GM18870 (cell line): ENCODE measurements around the gene CAPN1.
"Not testable (repeated sequence)": the region's sequence is repeated elsewhere in the genome, so short reads cannot be mapped to it uniquely, and the experiment has no call there.

Experiments used
- ATAC-seq: cut with Tn5 transposase; IDR thresholded peaks from one replicate; pipeline ENCODE4 v1.9.1; 2021; ENCODE audit warnings: moderate library complexity; ENCODE audit not compliant: unreplicated experiment

Gene CAPN1

DNA sequence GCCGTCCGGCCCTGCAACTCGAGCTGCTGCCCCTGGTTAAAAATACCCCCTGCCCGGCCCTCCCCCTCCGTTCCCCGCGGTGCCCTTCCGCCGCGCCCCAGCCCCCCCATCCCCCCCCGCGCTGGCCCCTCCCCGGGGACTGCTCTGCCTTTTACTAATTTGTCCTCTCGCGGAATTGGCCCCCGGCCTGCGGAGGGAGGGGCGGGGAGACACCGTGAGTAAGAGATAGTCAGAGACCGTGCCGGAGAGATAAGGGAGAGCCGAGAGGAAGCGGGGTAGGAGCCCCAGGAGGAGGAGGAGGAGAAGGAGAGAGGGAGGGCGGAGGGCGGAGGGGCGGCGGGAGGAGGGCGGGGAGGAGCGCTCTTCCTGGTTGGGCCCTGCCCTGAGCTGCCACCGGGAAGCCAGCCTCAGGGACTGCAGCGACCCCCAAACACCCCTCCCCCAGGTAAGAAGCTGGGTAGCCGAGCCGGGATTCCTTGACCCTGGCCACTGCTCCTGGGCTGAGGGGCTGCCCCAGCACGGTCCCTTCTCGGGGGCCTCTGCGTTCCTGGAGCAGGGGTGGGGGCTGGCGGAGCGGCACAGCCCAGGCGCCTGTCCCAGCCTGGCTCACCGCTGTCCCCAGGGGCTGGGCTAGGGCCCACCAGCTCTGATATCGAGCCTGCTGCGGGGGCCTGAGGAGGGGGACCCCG is at the start of gene CAPN1:
TSS of gene CAPN1 (plus strand) at position 360 of the 689 bp plus-strand sequence. CDS start 774 bp downstream, outside the sequence.
- no peak for ATAC-seq

DNA sequence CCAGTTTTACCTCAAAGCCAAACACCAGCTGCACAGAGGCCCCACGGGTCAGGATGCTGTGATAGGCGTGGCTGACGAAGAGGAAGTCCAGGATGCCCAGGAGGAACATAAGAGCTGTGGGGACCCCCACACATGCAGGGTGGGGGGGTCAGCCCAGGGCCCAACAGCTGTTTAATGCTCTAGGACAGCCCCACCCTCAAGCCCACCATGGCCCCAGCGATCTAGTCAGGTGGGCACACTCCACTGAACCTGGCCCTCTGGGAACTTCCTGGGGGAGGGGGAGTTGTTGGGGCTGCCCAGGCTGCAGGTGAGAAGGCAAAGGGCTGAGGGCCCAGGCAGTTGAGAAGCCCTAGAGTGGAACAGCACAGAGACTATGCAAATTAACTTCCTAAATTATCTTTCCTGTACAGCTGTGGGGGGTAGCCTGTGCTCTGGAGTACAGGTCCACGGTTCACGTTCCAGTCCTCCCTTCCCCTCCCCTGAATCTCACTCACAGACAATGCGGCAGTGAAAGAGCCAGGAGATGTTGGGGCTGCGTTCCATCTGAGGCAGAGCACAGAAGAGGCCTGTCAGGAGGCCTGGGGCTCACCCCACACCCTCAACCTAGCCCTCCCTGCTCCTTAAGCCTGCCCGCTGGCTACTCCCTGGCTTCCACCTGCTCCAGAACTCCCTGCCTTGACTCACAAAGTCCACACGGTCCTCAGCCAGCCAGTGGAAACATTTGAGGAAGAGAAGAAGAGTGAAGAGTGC is 49.3 kb upstream of the CAPN1 start:
- no peak for ATAC-seq

DNA sequence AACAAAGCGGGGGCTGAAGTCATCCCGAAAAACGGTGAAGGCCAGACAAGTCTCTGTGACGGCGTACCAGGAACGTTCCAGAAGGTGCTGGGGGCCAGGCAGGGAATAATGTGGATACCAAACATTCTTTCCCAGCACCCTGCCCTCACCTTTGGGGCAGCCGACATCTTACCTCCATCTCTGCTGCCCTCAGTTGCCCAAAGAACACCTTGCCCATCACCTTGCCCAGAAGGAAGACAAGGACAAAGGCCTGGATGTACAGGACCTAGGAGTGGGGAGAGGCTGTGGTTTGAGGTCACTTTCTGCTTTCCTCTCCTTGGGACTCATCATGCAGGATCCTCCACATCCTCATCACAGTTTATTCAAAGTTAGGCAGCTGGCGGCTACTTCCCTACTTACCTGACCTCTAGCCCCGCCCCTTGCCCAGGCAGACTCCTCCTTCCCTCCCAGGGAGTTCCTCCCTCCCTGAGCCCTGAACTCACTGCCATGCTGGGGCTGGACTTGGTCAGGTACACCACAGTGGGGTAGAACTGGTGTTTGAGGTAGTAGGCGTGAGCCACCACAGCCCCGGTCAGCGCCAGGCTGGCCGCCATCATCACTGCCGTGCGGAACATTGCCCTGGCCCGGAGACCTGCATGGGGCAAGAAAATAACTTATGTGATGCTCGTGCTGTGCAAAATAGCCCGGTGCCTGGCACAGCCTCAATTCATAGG is 48.6 kb upstream of the CAPN1 start:
- no peak for ATAC-seq

- no peak for ATAC-seq
Observed at GRCh38 chr11:65133724-65134123, 48.0 kb upstream of the CAPN1 start.

- ATAC-seq = peak; percentile 51
Observed at GRCh38 chr11:65134240-65134951, 47.3 kb upstream of the CAPN1 start, which contains the start of gene SYVN1. Gene SYVN1, minus strand, starts transcription at chr11:65134519. Its CDS starts 918 bp downstream, at chr11:65133601.

GRCh38 chr11:65134952-65135632 is 46.6 kb upstream of the CAPN1 start:
- ATAC-seq = peak; percentile 62

GRCh38 chr11:65135633-65136145 is 46.0 kb upstream of the CAPN1 start:
- ATAC-seq = no peak

- ATAC-seq = no peak
Observed at GRCh38 chr11:65136515-65137096, 45.1 kb upstream of the CAPN1 start.

GRCh38 chr11:65141896-65142494 is 39.7 kb upstream of the CAPN1 start:
- ATAC-seq = no peak

- ATAC-seq = no peak
Observed at GRCh38 chr11:65147352-65148075, 34.2 kb upstream of the CAPN1 start.

DNA sequence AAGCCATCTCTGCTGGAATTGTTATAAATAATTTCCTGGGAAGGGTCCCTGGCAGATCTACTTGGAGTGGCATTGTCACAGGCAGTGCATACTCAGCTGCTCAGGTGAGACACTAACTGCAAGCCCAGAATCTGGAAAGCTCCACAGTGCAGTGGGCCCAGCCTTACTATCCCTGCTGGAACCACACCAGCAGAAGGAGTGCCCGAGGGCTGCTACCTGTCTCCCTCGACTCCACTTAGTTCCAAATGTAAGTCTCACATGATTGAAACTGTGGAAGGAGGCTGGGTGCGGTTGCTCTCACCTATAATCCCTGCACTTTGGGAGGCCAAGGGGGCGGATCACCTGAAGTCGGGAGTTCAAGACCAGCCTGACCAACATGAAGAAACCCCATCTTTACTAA is 33.1 kb upstream of the CAPN1 start:
- no peak for ATAC-seq

- not testable (repeated sequence) for ATAC-seq
Observed at GRCh38 chr11:65150131-65150508, 31.6 kb upstream of the CAPN1 start.

GRCh38 chr11:65150509-65151299 is 31.0 kb upstream of the CAPN1 start:
- ATAC-seq = peak; percentile 50

DNA sequence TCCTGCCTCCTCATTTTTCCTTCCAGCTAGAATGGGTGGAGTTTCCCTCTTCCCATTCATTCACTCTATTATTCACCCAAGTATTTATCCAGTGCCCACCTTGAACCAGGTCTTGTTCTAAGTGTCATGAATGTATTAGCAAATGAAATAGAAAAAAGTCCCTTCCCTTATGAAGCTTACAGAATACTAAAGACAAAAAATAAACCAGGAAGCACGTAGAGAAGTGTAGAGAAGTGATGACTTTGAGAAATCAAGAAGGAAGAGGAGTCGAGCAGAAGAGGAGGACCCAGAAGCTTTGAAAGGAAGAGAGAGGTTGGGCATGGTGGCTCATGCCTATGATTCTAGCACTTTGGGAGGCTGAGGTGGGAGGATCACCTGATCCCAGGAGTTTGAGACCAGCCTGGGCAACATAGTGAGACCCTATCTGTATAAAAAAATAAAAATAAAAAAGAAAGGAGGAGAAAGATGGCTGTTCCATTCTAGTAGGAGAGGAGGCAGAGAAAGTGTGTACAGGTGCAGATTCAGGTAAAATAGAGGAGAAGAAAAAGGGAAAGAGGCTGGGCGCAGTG is 30.3 kb upstream of the CAPN1 start:
- no peak for ATAC-seq

DNA sequence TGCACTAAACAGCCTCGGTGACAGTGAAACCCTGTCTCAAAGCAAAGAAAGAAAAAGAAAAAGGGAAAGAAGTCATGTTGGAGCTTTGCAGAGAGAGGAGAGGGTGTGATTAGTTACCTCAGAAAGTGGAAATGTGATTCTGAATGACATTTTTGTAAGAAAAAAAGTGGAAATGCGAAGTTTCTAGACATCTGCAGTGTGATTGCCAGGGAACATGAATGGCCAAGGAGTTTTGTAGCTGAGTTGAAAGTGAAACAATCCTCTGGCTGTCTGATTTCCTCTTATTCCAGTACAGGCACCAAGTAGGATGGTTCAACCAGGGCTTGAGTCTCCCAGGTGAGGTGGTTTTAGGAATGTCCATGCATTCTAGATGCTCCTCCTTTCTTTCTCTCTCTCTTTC is 29.6 kb upstream of the CAPN1 start:
- no peak for ATAC-seq

GRCh38 chr11:65156256-65156655 is 25.5 kb upstream of the CAPN1 start:
- no peak for ATAC-seq

DNA sequence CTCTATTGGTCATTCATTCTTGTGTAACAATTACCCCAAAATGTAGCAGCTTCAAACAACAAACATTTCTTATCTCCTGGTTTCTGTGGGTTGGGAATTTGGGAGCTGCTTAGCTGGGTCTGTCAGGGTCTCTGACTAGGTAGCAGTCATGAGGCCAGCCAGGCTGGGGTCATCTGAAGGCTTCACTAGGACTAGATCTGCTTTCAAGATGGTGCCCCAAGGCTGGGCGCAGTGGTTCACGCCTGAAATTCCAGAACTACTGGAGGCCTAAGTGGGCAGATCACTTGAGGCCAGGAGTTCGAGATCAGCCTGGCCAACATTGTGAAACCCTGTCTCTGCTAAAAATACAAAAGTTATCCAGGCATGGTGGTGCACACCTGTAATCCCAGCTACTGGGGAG is 24.8 kb upstream of the CAPN1 start:
- no peak for ATAC-seq

- no peak for ATAC-seq
Observed at GRCh38 chr11:65157336-65157735, 24.4 kb upstream of the CAPN1 start.
